Epithelial cell of proximal tubule (primary cell): ENCODE measurements around the gene ANKRD11. TPM values are rescaled to one million over a fixed set of nuclear protein-coding genes. Genes with fewer than 3 reads are reported as not detected.

Source experiments
- DNase-seq: peaks from one replicate; pipeline ENCODE4 v3.0.0-alpha.2; 2011; ENCODE audit warnings: low read depth
- H3K4me3 ChIP-seq: 2 replicates; pipeline ENCODE4 v1.5.1; 2011; ENCODE audit warnings: low read depth, mild to moderate bottlenecking, low read length
- CTCF ChIP-seq: conservative IDR thresholded peaks from 2 replicates; pipeline ENCODE4 v1.5.1; 2012; ENCODE audit warnings: low read depth, mild to moderate bottlenecking, low read length
- total RNA-seq: library from RNA; depleted of rRNA; stranded (reverse); fragments of >200 nt; gene quantifications from 2 replicates; pipeline ENCODE4 v1.2.3, GENCODE V29; 2015

ANKRD11 gene
- total RNA-seq, 1 donor from 2014 or later = 44.3 TPM

GRCh38 chr16:89344458-89344834 lies 145.9 kb downstream of the ANKRD11 start:
- no peak overlapping the region for H3K4me3 ChIP-seq
- no peak for TF ChIP-seq CTCF
- DNase-seq = no peak

GRCh38 chr16:89343501-89344457 lies 146.6 kb downstream of the ANKRD11 start:
- no peak for DNase-seq
- H3K4me3 ChIP-seq = no peak overlapping the region
- TF ChIP-seq CTCF = no peak

GRCh38 chr16:89341697-89342694 lies 148.4 kb downstream of the ANKRD11 start:
- H3K4me3 ChIP-seq = no peak overlapping the region
- DNase-seq = no peak
- no peak for TF ChIP-seq CTCF

- no peak overlapping the region for H3K4me3 ChIP-seq
- no peak for TF ChIP-seq CTCF
- DNase-seq = no peak
These were observed 149.1 kb downstream of the ANKRD11 start for GRCh38 chr16:89341279-89341678.

DNA sequence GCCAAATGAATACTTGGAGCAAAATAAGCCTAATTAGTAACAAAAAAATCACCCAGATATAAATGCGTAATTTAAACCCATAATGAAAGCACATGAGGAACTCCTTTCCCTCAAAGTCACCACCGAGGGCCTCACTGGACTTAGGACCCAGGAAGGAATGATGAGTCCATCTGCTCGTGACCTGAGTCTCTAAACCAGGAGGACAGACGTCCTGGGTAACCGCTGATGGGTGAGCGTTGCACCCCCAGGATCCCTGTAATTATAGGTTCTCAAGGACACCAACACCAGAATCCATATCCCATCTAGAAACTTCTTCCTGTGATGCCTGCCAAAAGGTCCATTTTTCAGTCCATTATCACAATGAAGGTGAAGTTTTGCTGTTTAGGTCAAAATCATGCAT lies 151.5 kb downstream of the ANKRD11 start:
- no peak for TF ChIP-seq CTCF
- H3K4me3 ChIP-seq = no peak overlapping the region
- DNase-seq = no peak

DNA sequence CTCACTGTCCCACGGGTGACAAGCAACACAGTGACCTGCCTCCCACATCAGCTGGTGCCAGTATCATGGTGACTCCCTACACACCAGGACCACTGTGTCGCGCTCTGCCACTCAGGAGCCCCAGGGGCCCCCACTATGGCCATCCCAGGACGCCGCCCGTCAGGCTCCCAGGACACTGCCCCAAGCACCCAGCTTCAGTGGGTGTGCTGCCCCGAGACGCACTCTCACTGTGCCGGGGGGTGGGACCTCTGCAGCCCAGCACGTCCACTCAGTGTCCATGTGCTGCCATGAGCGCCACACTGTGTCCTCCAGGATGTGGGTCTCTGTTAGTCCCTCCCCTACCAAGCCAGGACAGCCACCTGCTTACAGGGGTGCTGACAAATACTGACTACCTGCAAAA lies 152.4 kb downstream of the ANKRD11 start:
- TF ChIP-seq CTCF = no peak
- DNase-seq = no peak
- no peak overlapping the region for H3K4me3 ChIP-seq
